ENCODE measurements around the gene DOCK10. TPM values are rescaled to one million over a fixed set of nuclear protein-coding genes. Genes with fewer than 3 reads are reported as not detected.

DOCK10 gene
- total and polyA plus RNA-seq, 10 of the 15 experiments (the other 5 are each of a cell fraction or from before 2014, with no cell fraction given): 16.9 to 120 (median 85.5) TPM

DNA sequence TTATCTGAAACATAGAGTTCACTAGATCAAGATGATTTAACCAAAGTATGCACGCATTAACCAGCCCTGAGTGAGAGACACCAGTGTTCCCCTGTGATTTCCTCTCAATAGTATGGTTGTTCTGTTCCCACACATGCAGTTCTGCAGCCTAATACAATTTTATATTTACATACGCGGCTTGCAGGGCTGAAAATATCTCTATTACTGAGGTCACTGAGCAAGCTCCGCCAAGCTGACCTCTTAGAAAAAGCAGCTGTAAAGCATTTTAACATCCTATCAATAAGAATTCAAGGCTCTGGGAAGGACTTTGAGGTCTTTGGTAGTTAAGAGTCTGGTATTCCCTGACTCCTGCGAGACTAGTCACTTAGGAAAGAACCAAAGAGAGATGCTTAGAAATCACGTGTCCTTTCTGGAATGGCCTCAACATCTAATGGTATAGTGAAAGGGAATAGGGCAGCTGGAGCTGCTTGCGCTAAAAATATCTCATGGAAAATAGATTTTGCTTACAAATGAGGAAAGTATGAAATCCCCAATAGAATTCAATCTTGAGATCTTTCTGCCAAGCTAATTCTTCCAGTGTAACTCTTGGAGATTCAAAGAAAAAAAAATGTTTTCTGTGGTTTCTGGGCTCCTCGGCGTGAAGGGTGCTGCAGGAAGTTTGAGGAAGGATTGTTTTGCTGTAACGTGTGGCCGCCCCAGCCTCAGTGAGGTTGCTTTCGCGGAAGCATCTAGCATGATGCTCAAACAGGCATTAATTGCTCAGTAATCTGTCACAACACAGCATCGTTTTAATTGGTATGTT is 59.2 kb downstream of the DOCK10 start:
- Histone ChIP-seq H4K20me1 (ENCODE audit: control insufficient read depth, insufficient read depth) (no peaks in the 10 kb centered on the region), H2AFZ (ENCODE audit: control insufficient read depth, low read depth, low read length) (peak overlapping the region; percentile 24), H3K27ac (ENCODE audit: control insufficient read depth, insufficient read depth) (peak overlapping the region; percentile 60), H3K27me3 (replicated peaks in 1 of 2; ENCODE audit: control insufficient read depth in 2 of 2, insufficient read depth in 2 of 2, low read length in 1 of 2) (no peaks in the 10 kb centered on the region), H3K79me2 (ENCODE audit: control insufficient read depth, insufficient read depth, low read length) (peaks cover 17% of the 10 kb centered on the region), H3K4me2 (ENCODE audit: control insufficient read depth, insufficient read depth) (peak overlapping the region; percentile 24), H3K9me3 (replicated peaks; ENCODE audit: control insufficient read depth, insufficient read depth, low read length) (no peaks in the 10 kb centered on the region; the same call in 2 of the 3 replicates), H3K9ac (ENCODE audit: control insufficient read depth, insufficient read depth, low read length) (peak overlapping the region; percentile 0; the same call in 1 of the 2 replicates), H3K36me3 (ENCODE audit: control insufficient read depth in 2 of 2, insufficient read depth in 2 of 2, low read length in 1 of 2) (peaks cover 0 to 7% of the 10 kb centered on the region in 2 experiments; a peak in 1 of 4 replicates), H3K4me3 (peak overlapping the region; percentile 9), H3K4me1 (ENCODE audit: control insufficient read depth, insufficient read depth, low read length) (peaks cover 21% of the 10 kb centered on the region)
- DNase-seq (ENCODE audit: low read depth, low spot score): peak; percentile 61
- ChIA-PET CTCF (interaction anchor here (0.6 to 2.4 kb wide), 8 partner anchors 18 to 411 kb away, joined by 3 to 7 read pairs (median 3); no protein-coding TSS in a partner anchor), POLR2A (interaction anchor here (0.7 to 2.0 kb wide), 5 partner anchors 9 to 97 kb away, joined by 3 to 6 read pairs (median 4); no protein-coding TSS in a partner anchor), RAD21 (ENCODE audit: unreplicated experiment) (interaction anchor here (0.6 to 1.8 kb wide), 7 partner anchors 10 to 132 kb away, joined by 3 to 8 read pairs (median 5); no protein-coding TSS in a partner anchor), SMC1A (ENCODE audit: uncharacterized antibody, unreplicated experiment) (interaction anchor here (0.6 to 2.8 kb wide), 24 partner anchors 8 to 138 kb away, joined by 3 to 10 read pairs (median 5); no protein-coding TSS in a partner anchor)
- peak; percentile 77 for FAIRE-seq
- intact Hi-C loops (cut with micrococcal nuclease; ENCODE audit: unreplicated experiment) (loop anchor here (2.0 kb wide), 1 partner anchor 38 kb away; no protein-coding TSS in a partner anchor), in situ Hi-C loops (cut with MboI) (no loop called here)
- 36% methylated on average over 14 of the region's 14 CpGs for WGBS (ENCODE audit: insufficient coverage, insufficient replicate concordance, low lambda C conversion rate, missing lambda C conversion rate)
- ATAC-seq: peak; percentile 85
- no TSS peak for BruUV-seq (replicated peaks)
- TF ChIP-seq, protein P1, sequence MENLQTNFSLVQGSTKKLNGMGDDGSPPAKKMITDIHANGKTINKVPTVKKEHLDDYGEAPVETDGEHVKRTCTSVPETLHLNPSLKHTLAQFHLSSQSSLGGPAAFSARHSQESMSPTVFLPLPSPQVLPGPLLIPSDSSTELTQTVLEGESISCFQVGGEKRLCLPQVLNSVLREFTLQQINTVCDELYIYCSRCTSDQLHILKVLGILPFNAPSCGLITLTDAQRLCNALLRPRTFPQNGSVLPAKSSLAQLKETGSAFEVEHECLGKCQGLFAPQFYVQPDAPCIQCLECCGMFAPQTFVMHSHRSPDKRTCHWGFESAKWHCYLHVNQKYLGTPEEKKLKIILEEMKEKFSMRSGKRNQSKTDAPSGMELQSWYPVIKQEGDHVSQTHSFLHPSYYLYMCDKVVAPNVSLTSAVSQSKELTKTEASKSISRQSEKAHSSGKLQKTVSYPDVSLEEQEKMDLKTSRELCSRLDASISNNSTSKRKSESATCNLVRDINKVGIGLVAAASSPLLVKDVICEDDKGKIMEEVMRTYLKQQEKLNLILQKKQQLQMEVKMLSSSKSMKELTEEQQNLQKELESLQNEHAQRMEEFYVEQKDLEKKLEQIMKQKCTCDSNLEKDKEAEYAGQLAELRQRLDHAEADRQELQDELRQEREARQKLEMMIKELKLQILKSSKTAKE (IDR thresholded peaks at IDR 0.05; ENCODE audit: low read depth, poor library complexity, severe bottlenecking): no peak
- peak; percentile 41 for TF ChIP-seq RUNX3 (IDR thresholded peaks at IDR 0.05; ENCODE audit: low read length)
- peak; percentile 39; the same call in 1 of the 2 replicates for TF ChIP-seq TCF12 (IDR thresholded peaks at IDR 0.05; ENCODE audit: low read depth, low read length)
- no peak for TF ChIP-seq STAT1 (conservative IDR thresholded peaks at IDR 0.05)
- TF ChIP-seq CEBPB (IDR thresholded peaks at IDR 0.05; ENCODE audit: borderline replicate concordance in 1 of 2, low read depth in 2 of 2, low read length in 2 of 2): no peak
- TF ChIP-seq WRNIP1 (IDR thresholded peaks at IDR 0.05; ENCODE audit: borderline replicate concordance, low read depth, low read length): no peak
- no peak for TF ChIP-seq MXI1 (IDR thresholded peaks at IDR 0.05; ENCODE audit: low read depth, low read length)
- no peak for TF ChIP-seq DPF2 (IDR thresholded peaks at IDR 0.05)
- TF ChIP-seq SPI1 (IDR thresholded peaks at IDR 0.05; ENCODE audit: borderline replicate concordance, insufficient read depth, low read depth, low read length): no peak
- TF ChIP-seq BRCA1 (IDR thresholded peaks at IDR 0.05; ENCODE audit: low read depth, low read length): no peak
- TF ChIP-seq, protein P2, sequence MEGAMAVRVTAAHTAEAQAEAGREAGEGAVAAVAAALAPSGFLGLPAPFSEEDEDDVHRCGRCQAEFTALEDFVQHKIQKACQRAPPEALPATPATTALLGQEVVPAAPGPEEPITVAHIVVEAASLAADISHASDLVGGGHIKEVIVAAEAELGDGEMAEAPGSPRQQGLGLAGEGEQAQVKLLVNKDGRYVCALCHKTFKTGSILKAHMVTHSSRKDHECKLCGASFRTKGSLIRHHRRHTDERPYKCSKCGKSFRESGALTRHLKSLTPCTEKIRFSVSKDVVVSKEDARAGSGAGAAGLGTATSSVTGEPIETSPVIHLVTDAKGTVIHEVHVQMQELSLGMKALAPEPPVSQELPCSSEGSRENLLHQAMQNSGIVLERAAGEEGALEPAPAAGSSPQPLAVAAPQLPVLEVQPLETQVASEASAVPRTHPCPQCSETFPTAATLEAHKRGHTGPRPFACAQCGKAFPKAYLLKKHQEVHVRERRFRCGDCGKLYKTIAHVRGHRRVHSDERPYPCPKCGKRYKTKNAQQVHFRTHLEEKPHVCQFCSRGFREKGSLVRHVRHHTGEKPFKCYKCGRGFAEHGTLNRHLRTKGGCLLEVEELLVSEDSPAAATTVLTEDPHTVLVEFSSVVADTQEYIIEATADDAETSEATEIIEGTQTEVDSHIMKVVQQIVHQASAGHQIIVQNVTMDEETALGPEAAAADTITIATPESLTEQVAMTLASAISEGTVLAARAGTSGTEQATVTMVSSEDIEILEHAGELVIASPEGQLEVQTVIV (IDR thresholded peaks at IDR 0.05; ENCODE audit: borderline replicate concordance, partially characterized antibody): no peak
- no peak for TF ChIP-seq IKZF1 (conservative IDR thresholded peaks at IDR 0.05)
- peak; percentile 66 for TF ChIP-seq NR2F1 (conservative IDR thresholded peaks at IDR 0.05)
- TF ChIP-seq, protein P3, sequence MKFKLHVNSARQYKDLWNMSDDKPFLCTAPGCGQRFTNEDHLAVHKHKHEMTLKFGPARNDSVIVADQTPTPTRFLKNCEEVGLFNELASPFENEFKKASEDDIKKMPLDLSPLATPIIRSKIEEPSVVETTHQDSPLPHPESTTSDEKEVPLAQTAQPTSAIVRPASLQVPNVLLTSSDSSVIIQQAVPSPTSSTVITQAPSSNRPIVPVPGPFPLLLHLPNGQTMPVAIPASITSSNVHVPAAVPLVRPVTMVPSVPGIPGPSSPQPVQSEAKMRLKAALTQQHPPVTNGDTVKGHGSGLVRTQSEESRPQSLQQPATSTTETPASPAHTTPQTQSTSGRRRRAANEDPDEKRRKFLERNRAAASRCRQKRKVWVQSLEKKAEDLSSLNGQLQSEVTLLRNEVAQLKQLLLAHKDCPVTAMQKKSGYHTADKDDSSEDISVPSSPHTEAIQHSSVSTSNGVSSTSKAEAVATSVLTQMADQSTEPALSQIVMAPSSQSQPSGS (IDR thresholded peaks at IDR 0.05; ENCODE audit: low read length): 0 out of 2 replicates have a peak, but pooled peaks have one; percentile 38
- no peak for TF ChIP-seq ESRRA (IDR thresholded peaks at IDR 0.05; ENCODE audit: low read length)
